ENCODE results near the gene BCL11B. TPM values are rescaled to one million over a fixed set of nuclear protein-coding genes. Genes with fewer than 3 reads are reported as not detected.

The BCL11B gene
- total RNA-seq, 2 donors from 2014 or later: 54.4 to 58.0 TPM

- peaks cover 4% of the 10 kb centered on the region in 2 donors for H3K9me3 Mint-ChIP-seq
- H3K27me3 Mint-ChIP-seq (ENCODE audit: low read depth): no peaks in the 10 kb centered on the region
- H3K4me1 Mint-ChIP-seq (ENCODE audit: low read depth): peaks cover 12% of the 10 kb centered on the region
- ATAC-seq (replicated peaks in 1 of 2) (no peak), DNase-seq (no peak)
- peaks cover 0 to 2% of the 10 kb centered on the region in 2 donors for H3K36me3 Mint-ChIP-seq (ENCODE audit: insufficient read depth in 2 of 2)
- H3K27ac Mint-ChIP-seq: no peak overlapping the region
- no peak overlapping the region for H3K4me3 Mint-ChIP-seq
Observed at GRCh38 chr14:99119554-99120525, 152.2 kb downstream of the BCL11B start.

Other genes starting within 250 kb of the BCL11B start
- 10 to 100 TPM; 48.0 to 49.6 TPM for gene SETD3, start 208.7 kb upstream of the BCL11B start, total RNA-seq
- 10 to 100 TPM; 86.1 to 88.5 TPM for gene CCNK, start 209.2 kb upstream of the BCL11B start, total RNA-seq

All from activated T-cell treated with anti-CD3 and anti-CD28 coated beads, Interleukin-2, amount 50 U/mL, for 72 hours (primary cell).